Gastrocnemius medialis (tissue), 4 donors: ENCODE results near the gene SH3RF1.

Experiments used
- POLR2A ChIP-seq, 2 donors: fragments of 450-650 bp; IDR thresholded peaks; one replicate each; pipeline ENCODE4 v1.6.1; 2017; ENCODE audit warnings: antibody characterized with exemption in 2 of 2, mild to moderate bottlenecking in 2 of 2, moderate library complexity in 2 of 2
- TF ChIP-seq, protein P1 (sequence below), 5 experiments: fragments of 450-650 bp in 3 of 5; fragments of 200-600 bp in 2 of 5; sonication (generic) in 2 of 5; IDR thresholded peaks in 4 of 5; conservative IDR thresholded peaks in 1 of 5; 1 replicate in 4 of 5; 2 replicates in 1 of 5; pipeline ENCODE4 v1.5.1; 2016 to 2019; ENCODE audit warnings: antibody characterized with exemption in 5 of 5, mild to moderate bottlenecking in 3 of 5, moderate library complexity in 3 of 5

DNA sequence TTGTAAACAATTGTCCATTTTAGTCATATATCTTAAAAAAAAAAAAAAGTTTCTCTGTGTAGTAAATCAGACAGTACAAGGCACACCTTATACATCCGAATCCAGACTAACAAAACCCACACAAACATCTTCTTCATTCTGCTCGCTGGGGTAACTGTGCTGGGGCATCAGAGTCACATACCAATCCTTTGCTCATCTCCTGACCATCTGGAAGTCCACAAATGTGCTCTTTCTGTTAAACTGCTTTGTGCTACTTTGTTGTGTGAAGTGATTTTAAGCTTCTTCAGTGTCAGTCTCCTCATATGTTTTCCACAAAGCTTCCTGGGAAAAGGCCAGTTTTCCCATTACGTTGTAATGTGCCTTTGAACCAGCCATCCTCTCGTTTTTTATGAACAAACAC lies 174.5 kb downstream of the SH3RF1 start:
- TF ChIP-seq, protein P1, sequence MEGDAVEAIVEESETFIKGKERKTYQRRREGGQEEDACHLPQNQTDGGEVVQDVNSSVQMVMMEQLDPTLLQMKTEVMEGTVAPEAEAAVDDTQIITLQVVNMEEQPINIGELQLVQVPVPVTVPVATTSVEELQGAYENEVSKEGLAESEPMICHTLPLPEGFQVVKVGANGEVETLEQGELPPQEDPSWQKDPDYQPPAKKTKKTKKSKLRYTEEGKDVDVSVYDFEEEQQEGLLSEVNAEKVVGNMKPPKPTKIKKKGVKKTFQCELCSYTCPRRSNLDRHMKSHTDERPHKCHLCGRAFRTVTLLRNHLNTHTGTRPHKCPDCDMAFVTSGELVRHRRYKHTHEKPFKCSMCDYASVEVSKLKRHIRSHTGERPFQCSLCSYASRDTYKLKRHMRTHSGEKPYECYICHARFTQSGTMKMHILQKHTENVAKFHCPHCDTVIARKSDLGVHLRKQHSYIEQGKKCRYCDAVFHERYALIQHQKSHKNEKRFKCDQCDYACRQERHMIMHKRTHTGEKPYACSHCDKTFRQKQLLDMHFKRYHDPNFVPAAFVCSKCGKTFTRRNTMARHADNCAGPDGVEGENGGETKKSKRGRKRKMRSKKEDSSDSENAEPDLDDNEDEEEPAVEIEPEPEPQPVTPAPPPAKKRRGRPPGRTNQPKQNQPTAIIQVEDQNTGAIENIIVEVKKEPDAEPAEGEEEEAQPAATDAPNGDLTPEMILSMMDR (IDR thresholded peaks at IDR 0.05 in 4 of 5, conservative IDR thresholded peaks at IDR 0.05 in 1 of 5) = no peak
- TF ChIP-seq POLR2A (IDR thresholded peaks at IDR 0.05) = no peak
